CD4-positive, alpha-beta T cell treated with Interferon alpha-2 for 1 hour (primary cell): ENCODE measurements around the gene INTS12.

Experiments
- DNase-seq, 2 donors: peaks; one replicate each; pipeline ENCODE4 v3.0.0-alpha.2; 2020 to 2022

The INTS12 gene

DNA sequence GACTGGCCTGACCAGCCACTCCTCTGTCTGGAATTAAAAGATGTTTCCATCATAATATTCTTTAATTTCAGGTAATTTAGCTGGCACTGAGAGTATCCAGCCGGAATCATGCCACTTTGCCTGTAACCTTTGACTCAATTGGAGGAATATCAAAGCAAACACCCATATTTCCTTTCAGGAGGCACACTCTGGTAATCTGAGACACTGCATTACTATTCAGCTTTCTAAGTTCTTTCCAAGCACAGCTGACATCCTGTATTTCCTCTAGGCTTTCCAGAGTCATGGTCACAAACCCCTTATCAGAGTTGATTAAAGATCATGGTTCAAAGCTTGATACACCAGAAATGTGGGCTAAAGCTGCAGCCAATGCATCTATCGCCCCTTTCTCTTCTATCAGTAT lies 29.3 kb downstream of the INTS12 start:
- DNase-seq = no peak

DNA sequence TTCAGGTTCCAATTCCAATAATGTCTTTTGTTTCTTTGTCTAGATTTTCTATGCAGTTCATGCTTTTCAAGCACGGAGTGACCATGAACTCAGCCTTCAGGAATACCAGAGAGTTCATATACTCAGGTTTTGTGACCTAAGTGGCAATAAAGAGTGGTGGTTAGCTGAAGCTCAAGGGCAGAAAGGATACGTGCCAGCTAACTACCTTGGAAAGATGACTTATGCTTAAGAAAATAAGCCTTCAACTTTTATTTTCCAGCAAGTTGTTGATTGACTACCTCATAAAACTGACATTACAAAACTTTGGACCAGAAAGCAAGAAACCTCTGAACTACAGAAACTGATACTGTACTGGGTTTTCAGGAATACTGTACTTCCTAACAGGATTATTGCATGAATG lies 30.8 kb downstream of the INTS12 start:
- DNase-seq = no peak

DNA sequence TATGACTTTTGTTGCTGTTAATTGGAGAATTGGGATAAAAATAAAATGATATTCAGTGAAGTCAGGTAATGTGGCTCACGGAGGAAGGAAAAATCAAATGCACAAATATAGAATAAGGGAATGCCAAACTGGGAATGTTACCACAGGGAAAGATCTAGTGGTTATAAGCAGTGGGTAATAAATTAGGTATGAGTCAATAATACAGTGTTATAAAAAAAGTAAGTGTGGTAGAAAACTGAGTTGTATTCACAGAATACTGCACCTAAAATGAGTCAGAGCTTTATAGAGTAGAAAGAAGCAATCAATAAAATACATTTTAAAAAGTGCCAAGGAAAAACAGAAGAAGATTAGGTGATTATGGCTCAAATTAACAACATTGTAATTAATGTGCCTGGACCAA lies 34.5 kb downstream of the INTS12 start:
- no peak for DNase-seq

- no peak for DNase-seq
Measured at GRCh38 chr4:105671301-105671700, 37.2 kb downstream of the INTS12 start.

GRCh38 chr4:105670684-105671083 lies 37.8 kb downstream of the INTS12 start:
- no peak for DNase-seq

DNA sequence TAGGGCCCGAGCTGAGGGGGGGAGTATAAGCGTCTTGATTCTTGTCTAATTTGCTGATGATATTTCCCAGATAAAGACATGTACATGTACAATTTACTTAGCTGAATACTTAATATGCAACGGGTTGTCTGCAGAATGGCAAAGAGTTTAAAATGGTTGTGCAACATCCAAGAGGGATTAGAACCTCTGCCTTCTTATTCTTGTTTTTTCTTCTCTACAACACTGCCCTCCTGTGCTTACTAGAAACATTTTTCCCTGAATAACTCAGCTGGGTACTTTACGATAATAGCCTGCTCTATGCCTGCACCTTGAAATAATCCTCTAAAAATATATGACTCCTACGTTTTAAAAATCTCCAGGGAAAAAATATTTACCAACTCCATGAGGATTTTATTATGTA lies 41.8 kb downstream of the INTS12 start:
- no peak for DNase-seq

GRCh38 chr4:105662935-105663675 lies 45.4 kb downstream of the INTS12 start:
- DNase-seq = no peak

DNA sequence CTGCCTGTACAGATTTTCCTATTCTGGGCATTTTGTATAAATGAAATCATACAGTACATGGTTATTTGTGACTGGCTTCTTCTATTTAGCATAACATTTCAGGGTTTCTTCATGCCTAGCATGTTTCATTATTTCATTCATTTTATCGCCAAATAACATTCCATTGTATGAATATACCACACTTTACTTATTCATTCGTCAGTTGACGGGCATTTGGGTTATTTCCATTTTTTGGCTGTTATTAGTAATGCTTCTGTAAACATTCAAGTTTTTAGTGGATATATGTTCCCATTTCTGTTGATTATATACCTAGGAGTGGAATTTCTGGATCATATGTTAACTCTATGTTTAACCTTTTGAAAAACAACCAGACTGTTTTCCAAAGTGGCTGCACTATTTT lies 47.5 kb downstream of the INTS12 start:
- DNase-seq = no peak

- no peak for DNase-seq
Measured at GRCh38 chr4:105659190-105659589, 49.3 kb downstream of the INTS12 start.

GRCh38 chr4:105657117-105657765 lies 51.2 kb downstream of the INTS12 start:
- DNase-seq = no peak

GRCh38 chr4:105652286-105652888 lies 56.1 kb downstream of the INTS12 start:
- no peak for DNase-seq

DNA sequence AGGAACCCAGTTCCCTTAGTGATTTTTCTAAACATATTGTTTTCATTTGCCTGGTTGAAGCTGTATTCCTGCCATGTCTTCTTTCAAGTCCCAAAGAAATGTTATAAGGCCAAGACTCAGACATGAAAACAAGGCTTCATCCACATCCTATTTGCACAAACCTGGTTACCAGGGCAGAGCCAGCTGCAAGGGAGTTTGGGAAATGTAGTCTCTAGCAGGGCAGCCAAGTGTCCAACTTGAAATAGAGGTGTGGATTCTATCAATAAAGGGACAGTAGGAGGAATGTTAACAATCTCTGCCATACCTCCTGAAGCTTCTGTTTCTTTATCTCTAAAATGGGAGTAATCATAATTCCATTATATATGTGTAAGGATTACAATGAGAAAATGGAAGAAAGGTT lies 56.6 kb downstream of the INTS12 start:
- DNase-seq = no peak

- DNase-seq = no peak
Measured at GRCh38 chr4:105650190-105650589, 58.3 kb downstream of the INTS12 start.

DNA sequence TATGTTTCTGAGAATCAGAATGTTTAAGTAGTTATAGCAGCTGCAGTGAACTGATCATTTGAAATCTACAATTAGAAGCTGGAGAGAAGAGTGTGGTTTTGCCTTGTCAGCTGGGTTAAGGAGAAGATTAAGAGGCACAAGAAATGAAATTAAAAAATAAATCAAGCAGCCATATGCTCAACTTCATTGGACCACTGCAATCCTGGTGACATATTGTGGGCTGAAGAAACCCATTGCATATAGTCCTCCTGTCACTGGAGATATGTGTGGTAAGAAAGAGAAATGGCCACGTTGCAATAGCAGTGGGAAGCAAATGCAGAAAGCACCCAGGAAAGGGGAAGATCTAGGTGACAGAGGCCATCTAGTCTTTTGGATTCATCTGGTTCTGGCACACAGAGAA lies 63.0 kb downstream of the INTS12 start:
- no peak for DNase-seq

- no peak for DNase-seq
Measured at GRCh38 chr4:105644257-105644656, 64.2 kb downstream of the INTS12 start.

DNA sequence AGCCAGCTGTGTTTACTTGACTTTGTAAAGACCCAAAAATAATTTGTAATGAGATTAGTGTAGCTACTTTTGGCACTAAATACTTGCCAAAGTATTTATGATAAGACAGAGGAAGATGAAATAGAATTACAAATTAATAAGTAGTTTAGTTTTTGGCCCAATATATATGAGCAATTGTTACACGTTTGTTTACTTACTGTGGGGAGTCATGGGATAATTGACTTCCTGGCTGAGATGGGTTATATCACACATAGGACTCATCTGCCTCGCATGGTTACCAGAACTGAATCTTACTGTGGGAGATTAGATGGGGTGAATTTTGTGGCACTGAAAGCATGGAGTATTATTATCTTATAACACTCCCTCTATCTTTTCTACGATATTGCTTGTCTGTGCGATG lies 66.6 kb downstream of the INTS12 start:
- no peak for DNase-seq

DNA sequence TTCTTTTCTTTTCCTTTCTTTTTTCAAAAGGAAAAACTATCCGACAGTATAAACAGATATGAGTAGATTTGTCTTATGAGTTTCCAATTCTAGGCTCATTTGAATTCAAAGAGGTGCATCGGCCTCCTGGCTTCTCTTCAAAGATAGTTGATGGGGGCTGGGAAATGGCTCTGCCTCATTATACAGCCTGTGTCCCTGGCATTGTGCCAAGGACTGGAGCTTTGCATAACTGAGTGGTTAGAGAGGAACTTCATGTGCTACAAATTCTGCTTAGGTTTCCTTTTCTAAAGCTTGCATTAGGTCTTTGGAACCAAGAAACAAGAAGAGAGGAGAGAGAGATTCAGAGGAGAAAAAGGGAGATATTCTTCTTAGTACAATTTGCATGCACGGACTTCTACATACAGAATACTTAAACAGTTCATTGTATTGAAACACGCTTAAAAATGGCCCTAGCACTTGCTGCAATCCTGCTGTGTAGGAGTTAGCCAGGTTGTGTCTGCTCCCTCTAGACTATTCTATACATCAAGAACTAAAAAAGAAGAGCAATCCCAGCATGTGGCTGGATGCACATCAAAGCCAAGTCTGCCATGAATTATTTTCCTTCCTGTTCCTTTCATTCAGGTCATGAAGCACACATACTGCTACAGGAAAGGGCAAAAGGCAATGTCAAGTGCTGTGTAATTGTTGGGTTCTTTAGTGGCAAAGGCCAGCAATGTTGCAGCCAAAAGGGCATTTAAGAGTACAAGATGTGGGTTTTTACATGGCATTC lies 70.9 kb downstream of the INTS12 start:
- peak in 1 of 2 donors; percentile 14 for DNase-seq

- DNase-seq = no peak
Measured at GRCh38 chr4:105634402-105635080, 73.9 kb downstream of the INTS12 start.

DNA sequence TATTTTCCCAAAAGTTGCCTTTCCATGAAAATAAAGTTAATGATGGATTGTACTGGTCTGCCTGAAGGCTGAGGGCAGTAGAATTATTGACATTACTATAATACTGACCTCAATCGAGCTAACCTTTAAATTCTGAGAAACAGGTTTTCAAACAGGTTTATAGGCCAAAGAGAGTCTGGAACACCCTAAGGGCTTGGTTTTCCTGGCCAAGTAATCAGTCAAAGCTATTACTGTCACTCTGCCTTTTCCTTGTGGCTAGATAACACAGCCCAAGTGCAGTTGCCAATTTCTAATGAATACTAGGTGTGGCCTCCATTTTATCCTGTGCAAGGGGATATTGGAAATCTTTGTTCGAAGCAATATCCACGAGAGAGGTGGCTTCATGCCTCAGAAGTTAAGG lies 75.2 kb downstream of the INTS12 start:
- no peak for DNase-seq
